ENCODE results near the gene PTCRA.
"Not testable (repeated sequence)": the region's sequence is repeated elsewhere in the genome, so short reads cannot be mapped to it uniquely, and the experiment has no call there.

The PTCRA gene, protein sequence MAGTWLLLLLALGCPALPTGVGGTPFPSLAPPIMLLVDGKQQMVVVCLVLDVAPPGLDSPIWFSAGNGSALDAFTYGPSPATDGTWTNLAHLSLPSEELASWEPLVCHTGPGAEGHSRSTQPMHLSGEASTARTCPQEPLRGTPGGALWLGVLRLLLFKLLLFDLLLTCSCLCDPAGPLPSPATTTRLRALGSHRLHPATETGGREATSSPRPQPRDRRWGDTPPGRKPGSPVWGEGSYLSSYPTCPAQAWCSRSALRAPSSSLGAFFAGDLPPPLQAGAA

DNA sequence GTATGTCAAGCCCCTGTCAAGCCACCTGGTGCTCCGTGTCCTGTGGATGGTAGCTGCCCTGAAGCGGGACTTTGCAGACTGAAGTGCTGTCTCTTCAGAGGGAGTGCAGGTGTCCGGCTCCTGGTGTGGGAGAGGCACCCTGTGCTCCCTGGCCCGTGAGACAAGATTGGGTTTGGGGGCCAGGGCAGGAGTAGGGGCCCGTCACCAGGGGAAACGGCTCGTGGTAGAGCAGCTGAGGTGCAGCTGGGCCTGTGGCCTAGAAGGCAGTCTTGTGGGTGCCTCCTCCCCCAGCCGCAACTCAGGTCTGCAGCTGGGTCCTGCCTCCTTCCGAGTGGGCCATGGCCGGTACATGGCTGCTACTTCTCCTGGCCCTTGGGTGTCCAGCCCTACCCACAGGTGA, at the start of gene PTCRA:
PTCRA (plus strand) TSS at position 322 of the 400 bp plus-strand sequence; CDS start at position 339, 17 bp downstream.
- no peak for DNase-seq (ENCODE audit: low spot score)

DNA sequence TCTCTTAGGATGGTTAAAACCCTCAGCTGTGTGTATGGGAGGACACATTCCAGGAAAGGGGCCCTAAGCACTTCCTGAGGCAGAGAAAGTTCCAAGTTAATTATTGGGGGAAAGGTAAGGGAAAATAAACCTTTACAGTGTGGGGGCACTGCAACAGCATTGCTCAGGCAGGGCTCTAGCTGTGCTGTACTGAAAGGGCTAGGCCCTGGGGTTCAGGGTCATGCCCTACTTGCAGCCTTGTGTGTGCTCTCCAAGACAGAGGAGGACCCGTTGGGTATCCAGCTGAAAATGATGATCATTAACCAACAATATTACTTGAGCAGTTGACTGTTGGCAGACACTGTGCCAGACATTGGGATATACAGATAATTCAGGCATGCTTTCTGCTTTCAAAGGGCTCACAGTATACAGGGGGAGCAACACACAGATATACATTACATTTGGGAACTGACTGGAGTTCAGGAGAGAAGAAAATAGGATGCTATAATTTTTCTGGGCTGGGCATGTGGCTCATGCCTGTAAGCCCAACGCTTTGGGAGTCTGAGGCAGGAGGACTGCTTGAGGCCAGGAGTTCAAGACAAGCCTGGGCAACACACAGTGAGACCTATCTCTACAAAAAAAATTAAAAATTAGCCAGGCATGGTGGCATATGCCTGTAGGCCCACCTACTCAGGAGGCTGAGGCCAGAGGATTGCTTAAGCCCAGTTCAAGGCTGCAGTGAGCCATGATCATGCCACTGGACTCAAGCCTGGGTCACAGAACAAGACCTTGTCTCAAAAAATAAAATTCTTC, 45.5 kb upstream of the PTCRA start:
- DNase-seq (ENCODE audit: low spot score), result no peak

DNA sequence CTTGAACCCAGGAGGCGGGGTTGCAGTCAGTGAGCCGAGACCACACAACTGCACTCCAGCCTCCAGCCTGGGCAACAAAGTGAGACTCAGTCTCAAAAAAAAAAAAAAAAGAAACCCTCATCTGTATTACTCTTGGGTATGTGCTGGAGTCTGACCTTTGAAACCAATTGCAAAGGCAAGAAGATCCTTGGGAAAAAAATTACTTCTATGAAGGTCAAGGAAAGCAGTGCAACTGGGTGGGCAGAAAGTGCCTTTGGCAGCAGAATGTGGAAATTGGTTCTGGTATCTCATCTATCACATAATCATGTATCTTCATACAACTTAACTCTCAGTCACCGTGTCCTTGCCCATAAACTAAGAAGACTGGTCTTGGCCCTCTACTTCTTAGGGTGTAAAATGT, 44.1 kb upstream of the PTCRA start:
- no peak for DNase-seq (ENCODE audit: low spot score)

GRCh38 chr6:42873313-42873712, 42.5 kb upstream of the PTCRA start:
- no peak for DNase-seq (ENCODE audit: low spot score)

GRCh38 chr6:42877695-42878094, 38.2 kb upstream of the PTCRA start:
- DNase-seq (ENCODE audit: low spot score), result no peak

DNA sequence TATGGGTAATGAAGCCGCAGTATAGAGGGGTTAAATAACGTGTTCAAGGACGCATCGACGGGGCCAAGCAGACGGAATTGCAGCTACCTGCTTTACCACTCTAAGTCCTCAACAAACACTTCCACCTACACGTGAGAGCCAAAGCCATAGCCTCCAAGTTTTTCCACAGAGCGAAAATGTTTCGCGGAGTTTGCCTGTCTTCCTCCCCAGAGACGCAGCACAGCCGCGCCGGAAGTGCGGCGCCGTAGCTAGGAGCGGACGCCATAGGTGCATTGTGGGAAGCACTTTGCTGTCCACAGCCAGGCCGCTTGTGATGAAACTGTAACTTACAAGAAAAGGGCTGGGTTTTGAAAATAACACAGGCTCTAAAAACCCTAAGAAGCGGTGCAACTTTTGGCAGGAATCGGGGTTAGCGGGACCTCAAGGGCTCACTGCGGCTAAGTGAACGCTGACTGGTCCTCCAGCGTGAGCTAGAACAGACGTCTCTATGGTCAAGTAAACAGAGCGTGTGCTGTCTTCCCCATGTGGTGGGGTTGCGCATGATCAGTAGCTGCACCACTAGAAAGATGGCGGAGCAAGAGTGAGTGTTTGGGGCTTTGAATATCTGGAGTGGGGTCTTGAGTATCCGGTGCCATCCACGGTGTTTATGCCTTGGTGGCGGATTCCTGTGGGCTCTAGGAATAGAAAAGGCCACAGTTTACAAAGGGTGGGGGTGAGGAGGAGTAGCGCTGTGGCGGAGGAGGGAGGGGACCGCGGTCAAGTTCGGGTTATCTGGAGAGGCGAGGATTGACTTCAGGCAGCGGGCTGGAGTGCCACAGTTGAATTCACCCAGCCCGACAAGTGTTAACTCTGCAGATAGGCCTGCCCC, 36.2 kb upstream of the PTCRA start, which contains the start of gene RPL7L1:
RPL7L1 (plus strand) TSS at position 245 of the 868 bp plus-strand sequence; CDS start at position 540, 295 bp downstream.
- DNase-seq (ENCODE audit: low spot score), result peak; percentile 85

DNA sequence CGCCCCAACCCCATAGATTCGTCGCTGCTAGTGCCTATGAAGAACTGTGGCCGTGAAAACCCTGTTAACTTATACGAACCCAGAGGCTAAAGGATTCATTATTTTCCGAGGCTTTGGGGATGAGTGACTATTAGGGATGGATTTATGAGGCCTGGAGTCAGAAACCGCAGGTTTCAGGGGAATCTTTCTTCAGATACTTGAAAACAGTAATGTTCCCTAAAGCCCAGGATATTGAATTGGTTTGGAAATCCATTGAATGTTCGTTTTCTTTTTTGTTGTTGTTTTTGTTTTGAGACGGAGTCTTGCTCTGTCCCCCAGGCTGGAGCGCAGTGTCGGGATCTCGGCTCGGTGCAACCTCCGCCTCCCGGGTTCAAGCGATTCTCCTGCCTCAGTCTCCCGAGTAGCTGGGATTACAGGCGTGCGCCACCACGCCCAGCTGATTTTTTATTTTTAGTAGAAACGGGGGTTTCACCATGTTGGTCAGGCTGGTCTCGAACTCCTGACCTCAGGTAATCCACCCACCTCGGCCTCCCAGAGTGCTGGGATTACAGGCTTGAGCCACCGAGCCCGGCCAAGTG, 35.5 kb upstream of the PTCRA start:
- DNase-seq (ENCODE audit: low spot score), result not testable (repeated sequence)

GRCh38 chr6:42880871-42881270, 35.0 kb upstream of the PTCRA start:
- not testable (repeated sequence) for DNase-seq (ENCODE audit: low spot score)

DNA sequence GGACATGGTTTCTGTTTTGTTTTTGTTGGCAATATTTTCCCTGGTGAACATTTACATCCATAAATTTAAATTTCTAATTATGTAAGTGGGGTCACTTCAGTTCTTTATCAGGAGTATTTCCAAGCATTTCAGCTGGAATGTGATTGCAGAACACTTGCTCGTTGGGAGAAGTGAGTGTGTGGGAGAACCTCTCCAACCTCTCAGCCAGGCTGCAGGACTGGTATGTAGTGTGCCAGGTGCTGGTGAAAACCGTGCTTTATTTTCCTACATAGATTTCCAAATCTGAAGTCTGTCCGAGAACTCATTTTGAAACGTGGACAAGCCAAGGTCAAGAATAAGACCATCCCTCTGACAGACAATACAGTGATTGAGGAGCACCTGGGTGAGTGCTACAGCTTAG, 30.2 kb upstream of the PTCRA start:
- DNase-seq (ENCODE audit: low spot score), result no peak

DNA sequence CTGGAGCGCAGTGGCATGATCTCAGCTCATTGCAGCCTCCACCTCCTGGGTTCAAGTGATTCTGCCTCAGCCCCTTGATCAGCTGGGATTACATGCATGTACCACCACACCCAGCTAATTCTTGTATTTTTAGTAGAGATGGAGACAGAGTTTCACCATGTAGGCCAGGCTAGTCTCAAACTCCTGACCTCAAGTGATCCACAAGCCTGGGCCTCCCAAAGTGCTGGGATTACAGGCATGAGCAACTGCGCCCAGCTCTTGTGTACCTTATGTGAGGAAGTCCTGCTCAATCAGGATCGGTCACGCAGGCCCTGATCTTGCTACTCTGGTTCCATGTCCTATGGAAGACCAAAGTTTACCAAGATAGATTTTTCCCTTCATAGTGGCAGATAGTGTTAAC, 27.7 kb upstream of the PTCRA start:
- not testable (repeated sequence) for DNase-seq (ENCODE audit: low spot score)

DNA sequence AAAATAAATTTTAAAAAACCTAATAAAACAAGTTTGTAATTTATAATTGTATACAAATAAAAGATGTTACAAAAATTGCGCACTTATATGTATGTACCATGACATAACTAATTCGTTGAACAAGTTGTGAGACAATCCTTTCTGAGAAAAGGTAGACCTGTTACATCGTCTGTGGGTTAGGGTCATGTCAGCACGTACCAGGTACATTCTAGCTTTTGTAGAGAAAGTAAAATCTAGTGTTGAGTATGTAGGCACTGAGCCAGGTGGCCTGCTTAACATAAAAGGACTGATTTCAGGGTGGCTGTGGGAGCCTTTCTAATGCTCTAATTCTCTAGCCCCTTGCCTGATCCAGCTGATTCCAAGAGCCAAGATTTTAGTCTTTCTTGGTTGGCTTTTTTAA, 26.0 kb upstream of the PTCRA start:
- DNase-seq (ENCODE audit: low spot score), result no peak

- peak; percentile 92 for DNase-seq (ENCODE audit: low spot score)
These were observed 25.3 kb upstream of the PTCRA start for GRCh38 chr6:42890311-42891198.

DNA sequence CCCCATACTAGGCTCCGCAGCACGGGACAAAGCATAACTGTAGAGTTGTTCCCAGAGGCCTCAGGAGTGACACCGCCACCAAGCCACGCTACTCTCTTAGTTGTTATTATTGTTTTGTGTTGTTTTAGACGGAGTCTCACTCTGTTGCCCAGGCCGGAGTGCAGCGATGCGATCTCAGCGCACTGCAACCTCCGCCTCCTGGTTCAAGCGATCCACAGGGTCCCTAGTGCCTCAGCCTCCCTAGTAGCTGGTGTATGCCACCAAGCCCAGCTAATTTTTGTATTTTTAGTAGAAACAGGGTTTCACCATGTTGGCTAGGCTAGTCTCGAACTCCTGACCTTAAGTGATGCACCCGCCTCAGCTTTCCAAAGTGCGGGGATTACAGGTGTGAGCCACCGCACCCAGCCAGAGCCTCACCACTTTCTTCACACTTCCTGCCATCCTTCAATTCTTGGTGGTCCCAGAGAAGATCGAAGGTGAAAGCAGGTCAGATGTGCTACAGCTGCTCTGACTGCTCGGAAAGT, 24.6 kb upstream of the PTCRA start:
- DNase-seq (ENCODE audit: low spot score), result no peak

DNA sequence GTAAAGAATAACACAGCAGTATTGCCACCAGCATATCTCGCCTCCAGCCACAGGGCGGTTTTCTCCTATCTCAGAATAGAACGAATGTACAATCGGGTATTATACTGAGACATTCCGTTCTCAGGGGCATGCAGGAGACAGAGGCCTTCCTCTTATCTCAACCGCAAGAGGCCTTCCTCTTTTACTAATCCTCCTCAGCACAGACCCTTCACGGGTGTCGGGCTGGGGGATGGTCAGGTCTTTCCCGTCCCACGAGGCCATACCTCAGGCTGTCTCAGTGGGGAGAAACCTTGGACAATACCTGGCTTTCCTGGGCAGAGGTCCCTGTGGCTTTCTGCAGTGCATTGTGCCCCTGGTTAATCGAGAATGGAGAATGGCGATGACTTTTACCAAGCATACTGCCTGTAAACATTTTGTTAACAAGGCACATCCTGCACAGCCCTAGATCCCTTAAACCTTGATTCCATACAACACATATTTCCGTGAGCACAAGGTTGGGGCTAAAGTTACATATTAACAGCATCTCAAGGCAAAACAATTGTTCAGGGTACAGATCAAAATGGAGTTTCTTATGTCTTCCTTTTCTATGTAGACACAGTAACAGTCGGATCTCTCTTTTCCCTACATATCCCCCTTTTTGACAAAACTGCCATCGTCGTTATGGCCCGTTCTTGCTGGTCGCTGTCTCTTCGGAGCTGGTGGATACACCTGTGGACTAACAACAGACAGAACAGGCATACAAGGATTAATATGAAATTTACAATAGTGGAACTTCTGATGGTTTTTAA, 21.6 kb upstream of the PTCRA start:
- not testable (repeated sequence) for DNase-seq (ENCODE audit: low spot score)

GRCh38 chr6:42896178-42896719, 19.6 kb upstream of the PTCRA start:
- DNase-seq (ENCODE audit: low spot score), result no peak

DNA sequence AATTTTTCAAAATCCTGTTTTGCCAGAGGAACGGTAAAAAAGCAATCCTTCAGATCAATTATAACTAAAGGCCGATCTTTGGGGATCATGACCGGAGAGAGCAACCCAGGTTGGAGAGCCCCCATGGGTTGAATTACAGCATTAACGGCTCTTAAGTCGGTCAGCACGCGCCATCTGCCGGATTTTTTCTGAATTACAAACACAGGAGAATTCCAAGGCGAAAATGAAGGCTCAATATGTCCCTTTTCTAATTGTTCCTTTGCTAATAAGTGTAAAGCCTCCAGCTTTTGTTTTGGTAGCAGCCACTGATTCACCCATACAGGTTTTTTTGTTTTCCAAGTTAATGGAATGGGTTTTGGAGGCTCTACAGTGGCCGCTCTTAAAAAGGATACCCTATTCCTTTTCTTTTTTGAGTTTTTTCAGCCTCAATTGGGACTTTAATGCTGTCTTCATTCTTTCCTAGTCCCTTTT, 16.9 kb upstream of the PTCRA start:
- peak; percentile 57 for DNase-seq (ENCODE audit: low spot score)

DNA sequence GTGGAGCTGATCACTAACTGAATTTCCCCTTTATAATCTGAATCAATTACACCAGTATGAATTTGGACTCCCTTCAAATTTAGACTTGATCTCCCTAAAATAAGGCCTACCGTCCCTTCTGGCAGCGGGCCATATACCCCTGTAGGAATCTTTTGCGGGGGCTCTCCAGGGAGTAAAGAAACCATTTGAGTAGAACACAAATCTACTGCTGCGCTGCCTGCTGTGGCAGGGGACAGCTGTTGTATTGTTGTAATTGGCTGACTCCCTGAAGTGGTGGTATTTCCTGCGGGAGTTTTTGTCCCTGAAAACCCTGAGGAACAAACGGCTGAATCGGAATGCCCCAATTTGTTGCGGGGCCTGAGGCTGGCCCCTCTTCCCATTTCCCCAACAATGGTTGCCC, 16.0 kb upstream of the PTCRA start:
- no peak for DNase-seq (ENCODE audit: low spot score)

DNA sequence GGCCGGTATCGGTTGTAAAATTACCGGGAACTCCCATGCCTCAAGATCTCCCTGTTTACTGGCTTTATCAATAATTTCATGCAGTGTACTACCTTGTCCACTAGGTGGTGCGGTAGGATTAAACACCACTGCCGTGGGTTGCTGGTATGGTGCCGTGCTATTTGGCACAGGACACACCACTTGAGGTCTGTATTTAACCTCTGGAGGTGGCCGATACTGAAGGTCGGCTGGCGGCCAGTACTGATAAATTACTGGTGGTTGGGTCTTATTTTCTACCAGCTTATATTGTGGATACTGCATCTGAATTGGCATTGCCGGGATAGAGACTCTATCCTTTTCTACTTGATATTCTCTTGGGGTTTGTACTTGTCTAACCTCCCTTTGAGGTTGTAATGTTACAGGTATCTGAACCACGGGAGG, 14.3 kb upstream of the PTCRA start:
- peak; percentile 69 for DNase-seq (ENCODE audit: low spot score)
